C4-2B (cell line): ENCODE results near the gene MTR.

Experiments used
- ZFX ChIP-seq: fragments of 450-650 bp; IDR thresholded peaks from 2 replicates; pipeline ENCODE4 v1.6.1; 2017
- TF ChIP-seq, protein P1 (sequence below): fragments of 450-650 bp; conservative IDR thresholded peaks from 2 replicates; pipeline ENCODE4 v1.5.1; 2017; ENCODE audit warnings: mild to moderate bottlenecking

DNA sequence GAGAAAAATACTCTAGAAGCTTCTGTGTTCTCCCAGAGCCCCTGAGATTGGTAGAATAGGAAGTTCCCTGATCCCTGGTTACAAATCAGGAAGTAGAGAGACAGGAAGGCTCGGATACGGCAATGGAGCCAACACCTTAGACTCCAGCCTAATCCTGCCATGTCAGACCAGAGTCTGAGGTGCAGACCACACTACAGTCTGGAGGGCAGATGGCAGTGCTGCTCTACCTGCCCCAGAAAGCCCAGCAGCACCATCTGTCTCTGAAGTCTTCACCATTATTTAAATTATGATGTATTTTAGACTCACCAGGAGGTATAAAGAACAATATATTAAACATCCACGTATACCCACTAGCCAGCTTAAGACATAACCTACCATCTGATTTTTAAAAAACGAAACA, 93.0 kb downstream of the MTR start:
- TF ChIP-seq, protein P1, sequence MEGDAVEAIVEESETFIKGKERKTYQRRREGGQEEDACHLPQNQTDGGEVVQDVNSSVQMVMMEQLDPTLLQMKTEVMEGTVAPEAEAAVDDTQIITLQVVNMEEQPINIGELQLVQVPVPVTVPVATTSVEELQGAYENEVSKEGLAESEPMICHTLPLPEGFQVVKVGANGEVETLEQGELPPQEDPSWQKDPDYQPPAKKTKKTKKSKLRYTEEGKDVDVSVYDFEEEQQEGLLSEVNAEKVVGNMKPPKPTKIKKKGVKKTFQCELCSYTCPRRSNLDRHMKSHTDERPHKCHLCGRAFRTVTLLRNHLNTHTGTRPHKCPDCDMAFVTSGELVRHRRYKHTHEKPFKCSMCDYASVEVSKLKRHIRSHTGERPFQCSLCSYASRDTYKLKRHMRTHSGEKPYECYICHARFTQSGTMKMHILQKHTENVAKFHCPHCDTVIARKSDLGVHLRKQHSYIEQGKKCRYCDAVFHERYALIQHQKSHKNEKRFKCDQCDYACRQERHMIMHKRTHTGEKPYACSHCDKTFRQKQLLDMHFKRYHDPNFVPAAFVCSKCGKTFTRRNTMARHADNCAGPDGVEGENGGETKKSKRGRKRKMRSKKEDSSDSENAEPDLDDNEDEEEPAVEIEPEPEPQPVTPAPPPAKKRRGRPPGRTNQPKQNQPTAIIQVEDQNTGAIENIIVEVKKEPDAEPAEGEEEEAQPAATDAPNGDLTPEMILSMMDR: no peak
- no peak for TF ChIP-seq ZFX
